Inferior parietal cortex (tissue), 1 donor: ENCODE data around the gene KATNAL1.
A peak's percentile ranks its signal among the peaks of the same experiment; 100 is the strongest.
"Not testable (repeated sequence)": the region's sequence is repeated elsewhere in the genome, so short reads cannot be mapped to it uniquely, and the experiment has no call there.

Experiments used
- DNase-seq: peaks from one replicate; pipeline ENCODE4 v3.0.0-alpha.2; 2016; ENCODE audit errors: extremely low spot score

The KATNAL1 gene

GRCh38 chr13:30292325-30292724 lies 15.0 kb downstream of the KATNAL1 start:
- DNase-seq: no peak

GRCh38 chr13:30290812-30291436 lies 16.4 kb downstream of the KATNAL1 start:
- no peak for DNase-seq

GRCh38 chr13:30289533-30289932 lies 17.8 kb downstream of the KATNAL1 start:
- DNase-seq: no peak

GRCh38 chr13:30286059-30286458 lies 21.3 kb downstream of the KATNAL1 start:
- not testable (repeated sequence) for DNase-seq

GRCh38 chr13:30276178-30276577 lies 31.2 kb downstream of the KATNAL1 start:
- no peak for DNase-seq

GRCh38 chr13:30274083-30274482 lies 33.3 kb downstream of the KATNAL1 start:
- no peak for DNase-seq

- not testable (repeated sequence) for DNase-seq
Observed at GRCh38 chr13:30270035-30270434, 37.3 kb downstream of the KATNAL1 start.

GRCh38 chr13:30268673-30269072 lies 38.7 kb downstream of the KATNAL1 start:
- DNase-seq: no peak

- no peak for DNase-seq
Observed at GRCh38 chr13:30266756-30267155, 40.6 kb downstream of the KATNAL1 start.

GRCh38 chr13:30259149-30259733 lies 48.1 kb downstream of the KATNAL1 start:
- DNase-seq: not testable (repeated sequence)

- peak; percentile 22 for DNase-seq
Observed at GRCh38 chr13:30257468-30258099, 49.8 kb downstream of the KATNAL1 start.

GRCh38 chr13:30256713-30257467 lies 50.5 kb downstream of the KATNAL1 start:
- no peak for DNase-seq

- no peak for DNase-seq
Observed at GRCh38 chr13:30255696-30256095, 51.7 kb downstream of the KATNAL1 start.

- no peak for DNase-seq
Observed at GRCh38 chr13:30253830-30254229, 53.5 kb downstream of the KATNAL1 start.

- DNase-seq: no peak
Observed at GRCh38 chr13:30247406-30247805, 59.9 kb downstream of the KATNAL1 start.

- no peak for DNase-seq
Observed at GRCh38 chr13:30241532-30241931, 65.8 kb downstream of the KATNAL1 start.

GRCh38 chr13:30240608-30241007 lies 66.7 kb downstream of the KATNAL1 start:
- DNase-seq: no peak

GRCh38 chr13:30235216-30235615 lies 72.1 kb downstream of the KATNAL1 start:
- DNase-seq: no peak

GRCh38 chr13:30234619-30235162 lies 72.7 kb downstream of the KATNAL1 start:
- no peak for DNase-seq

GRCh38 chr13:30224732-30225131 lies 82.6 kb downstream of the KATNAL1 start:
- no peak for DNase-seq

GRCh38 chr13:30222254-30222653 lies 85.1 kb downstream of the KATNAL1 start:
- DNase-seq: no peak

- DNase-seq: no peak
Observed at GRCh38 chr13:30216111-30216510, 91.2 kb downstream of the KATNAL1 start.
